Measurements from ENCODE around the gene CMTM8.

- TF ChIP-seq CTCF (IDR thresholded peaks at IDR 0.05 in 4 of 5, conservative IDR thresholded peaks at IDR 0.05 in 1 of 5) (no peak), POLR2A (IDR thresholded peaks at IDR 0.05) (no peak)
Observed at GRCh38 chr3:32278714-32279113, 40.2 kb downstream of the CMTM8 start.
